Measurements from ENCODE around the gene CGRRF1. TPM values are rescaled to one million over a fixed set of nuclear protein-coding genes. Genes with fewer than 3 reads are reported as not detected.

The CGRRF1 gene, protein sequence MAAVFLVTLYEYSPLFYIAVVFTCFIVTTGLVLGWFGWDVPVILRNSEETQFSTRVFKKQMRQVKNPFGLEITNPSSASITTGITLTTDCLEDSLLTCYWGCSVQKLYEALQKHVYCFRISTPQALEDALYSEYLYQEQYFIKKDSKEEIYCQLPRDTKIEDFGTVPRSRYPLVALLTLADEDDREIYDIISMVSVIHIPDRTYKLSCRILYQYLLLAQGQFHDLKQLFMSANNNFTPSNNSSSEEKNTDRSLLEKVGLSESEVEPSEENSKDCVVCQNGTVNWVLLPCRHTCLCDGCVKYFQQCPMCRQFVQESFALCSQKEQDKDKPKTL
- 14.5 TPM for total RNA-seq

DNA sequence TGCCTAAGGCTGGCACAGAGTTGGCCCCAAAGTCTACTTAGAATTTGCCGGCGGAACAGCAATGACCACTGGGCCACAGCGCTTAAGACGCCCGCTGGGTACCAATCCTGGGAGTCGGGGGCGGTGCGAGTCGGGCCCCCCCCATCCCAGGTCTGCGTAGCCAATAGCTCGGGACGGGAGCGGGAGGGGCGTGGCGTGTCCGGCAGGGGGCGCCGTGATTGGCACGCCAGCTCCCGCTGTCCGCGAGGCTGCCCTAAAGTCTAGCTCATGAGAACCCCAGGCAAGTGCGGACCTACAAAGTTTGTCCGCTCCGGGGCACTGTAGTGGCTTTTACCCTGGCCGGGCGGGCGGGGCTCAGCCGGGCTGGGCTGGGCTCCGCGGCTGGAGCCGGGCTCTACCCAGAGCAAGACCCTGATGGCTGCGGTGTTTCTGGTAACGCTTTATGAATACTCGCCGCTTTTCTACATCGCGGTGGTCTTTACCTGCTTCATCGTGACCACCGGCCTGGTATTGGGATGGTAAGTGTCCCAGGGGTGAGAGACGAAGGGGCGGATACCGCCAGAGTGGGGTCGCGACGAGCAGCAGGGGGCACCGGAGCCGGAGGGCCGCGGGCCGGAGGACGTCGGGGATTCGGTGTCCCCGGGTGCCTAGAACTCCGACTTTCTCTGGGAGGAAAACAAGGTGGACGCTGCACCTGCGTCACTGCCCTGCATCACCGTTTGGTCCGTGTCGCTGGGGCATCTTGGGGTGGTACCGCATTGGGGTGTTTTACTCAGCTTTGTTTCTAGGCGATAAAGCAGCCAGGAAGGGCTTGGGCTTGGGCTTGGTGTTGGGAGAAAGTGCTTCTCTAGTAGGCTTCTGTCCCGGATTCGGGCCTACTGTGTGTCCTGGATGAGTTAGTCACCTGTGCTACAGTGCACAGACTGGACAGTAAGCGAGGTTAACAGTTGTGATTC, at the start of gene CGRRF1:
Gene CGRRF1 (plus strand): TSS at position 361 of the 956 bp plus-strand sequence. CDS start 54 bp downstream, at position 415.

DNA sequence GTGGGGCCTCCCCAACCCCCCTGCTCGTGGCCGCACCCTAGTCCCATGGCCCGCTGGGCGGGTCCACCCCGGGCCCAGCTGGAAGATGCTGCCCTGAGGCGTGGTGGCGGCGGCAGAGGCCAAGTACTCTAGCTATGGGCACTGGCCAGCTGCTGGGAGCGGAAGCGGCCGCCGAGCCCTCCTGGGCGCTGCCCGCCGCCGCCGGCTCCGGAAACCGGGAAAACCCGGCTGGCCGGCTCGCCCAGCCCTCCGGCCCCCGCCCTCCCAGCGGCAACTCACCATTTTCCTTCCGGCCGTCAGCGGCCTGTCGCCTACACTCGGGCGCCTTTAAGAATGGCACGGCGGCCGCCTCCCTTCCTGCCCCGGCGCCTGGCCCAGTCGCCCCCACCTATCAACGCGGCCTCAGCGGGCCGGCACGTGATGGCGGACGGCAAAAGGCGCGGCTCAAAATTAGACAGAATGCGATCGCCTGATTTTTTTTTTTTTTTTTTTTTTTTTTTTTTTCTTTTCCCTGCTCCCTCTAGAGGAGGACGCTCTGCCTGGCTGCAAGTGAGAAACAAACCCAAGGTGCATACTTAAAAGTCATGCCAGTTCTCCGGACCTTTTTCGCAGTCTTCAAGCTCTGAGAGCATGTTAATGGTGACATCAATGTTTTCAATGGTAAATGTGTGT, 20.9 kb upstream of the CGRRF1 start, which contains the start of gene GMFB:
Gene GMFB (minus strand): TSS at position 335 of the 672 bp plus-strand sequence. CDS start 53 bp downstream, at position 282.

DNA sequence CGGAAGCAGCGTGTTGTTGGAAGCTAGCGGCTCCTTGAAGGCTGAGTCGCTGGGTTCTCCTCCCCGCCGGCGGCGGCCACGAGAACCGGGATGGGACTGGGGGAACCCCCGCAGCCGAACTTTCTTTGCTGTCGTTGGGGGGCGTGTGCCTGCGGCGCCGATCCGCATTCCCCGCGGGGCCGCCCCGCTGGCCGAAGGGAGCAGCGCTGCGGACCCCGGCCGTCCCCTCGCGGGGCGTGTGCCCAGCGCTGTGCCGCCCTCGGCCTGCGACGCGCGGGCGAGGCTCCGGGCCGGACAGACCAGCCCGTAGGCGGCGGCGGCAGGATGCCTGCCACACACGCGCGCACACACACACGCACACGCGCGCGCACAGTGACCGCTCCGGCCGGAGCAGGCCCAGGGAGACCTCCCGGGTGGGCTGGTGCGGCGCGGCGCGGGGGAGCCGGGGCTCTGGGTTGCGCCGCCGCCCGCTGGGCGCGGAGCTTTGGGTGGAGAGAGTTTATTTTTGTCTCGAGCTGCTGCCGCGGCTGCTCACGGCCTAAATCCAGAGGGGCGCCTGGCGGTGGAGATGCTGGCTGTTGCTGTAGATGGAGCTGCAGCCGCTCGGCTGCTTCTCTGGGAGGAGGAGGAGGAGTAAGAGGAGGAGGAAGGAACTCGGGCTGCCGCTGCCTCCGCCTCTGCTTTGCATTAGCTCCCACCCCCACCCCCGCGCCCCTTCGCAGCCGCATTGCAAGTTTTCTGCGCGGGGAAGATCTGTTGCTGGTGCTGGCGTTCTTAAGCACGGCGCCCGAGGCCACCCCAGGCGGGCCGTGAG, 56.9 kb downstream of the CGRRF1 start, which contains the start of gene SAMD4A:
Gene SAMD4A (plus strand): TSS at position 719 of the 814 bp plus-strand sequence. CDS start 789 bp downstream, outside the sequence.

Other genes with a start within 250 kb of the CGRRF1 start
- 12.8 TPM for gene CDKN3, start 112.9 kb upstream of the CGRRF1 start, total RNA-seq
- 94.9 TPM for gene CNIH1, start 68.5 kb upstream of the CGRRF1 start, total RNA-seq
- 60.4 TPM for gene GMFB, start 20.9 kb upstream of the CGRRF1 start, total RNA-seq
- 31.1 TPM for gene SAMD4A, start 57.2 kb downstream of the CGRRF1 start, total RNA-seq